ENCODE data around the gene PIGQ.
A peak's percentile ranks its signal among the peaks of the same experiment; 100 is the strongest.

The PIGQ gene

GRCh38 chr16:534856-535445 lies 34.8 kb upstream of the PIGQ start:
- DNase-seq = no peak

GRCh38 chr16:535446-536405 lies 34.0 kb upstream of the PIGQ start:
- peak; percentile 90 for DNase-seq

- no peak for DNase-seq
These were observed 33.0 kb upstream of the PIGQ start for GRCh38 chr16:536746-537145.

- DNase-seq = no peak
These were observed 32.1 kb upstream of the PIGQ start for GRCh38 chr16:537415-538335.

GRCh38 chr16:539901-540530 lies 29.8 kb upstream of the PIGQ start:
- DNase-seq = no peak

GRCh38 chr16:540645-541340 lies 29.0 kb upstream of the PIGQ start:
- no peak for DNase-seq

GRCh38 chr16:543301-544164 lies 26.2 kb upstream of the PIGQ start:
- no peak for DNase-seq

GRCh38 chr16:544517-544916 lies 25.3 kb upstream of the PIGQ start:
- no peak for DNase-seq

- DNase-seq = peak; percentile 66
These were observed 22.6 kb upstream of the PIGQ start for GRCh38 chr16:546909-547770.

GRCh38 chr16:548586-548985 lies 21.2 kb upstream of the PIGQ start:
- DNase-seq = no peak

- no peak for DNase-seq
These were observed 20.1 kb upstream of the PIGQ start for GRCh38 chr16:549544-550263.

- DNase-seq = no peak
These were observed 18.6 kb upstream of the PIGQ start for GRCh38 chr16:551210-551609.

GRCh38 chr16:552171-552570 lies 17.6 kb upstream of the PIGQ start:
- DNase-seq = no peak

GRCh38 chr16:553601-554296 lies 16.0 kb upstream of the PIGQ start:
- no peak for DNase-seq

GRCh38 chr16:554297-554621 lies 15.5 kb upstream of the PIGQ start:
- DNase-seq = no peak

GRCh38 chr16:554640-555365 lies 15.0 kb upstream of the PIGQ start:
- DNase-seq = no peak

GRCh38 chr16:555528-556473 lies 14.0 kb upstream of the PIGQ start:
- DNase-seq = no peak

Measured in hematopoietic multipotent progenitor cell treated with erythropoietin and hydrocortisone succinate and interleukin-3 and kit ligand, for 6 days (in vitro differentiated cells).